HFFc6 (cell line): ENCODE measurements around the gene ZSCAN22. TPM values are rescaled to one million over a fixed set of nuclear protein-coding genes. Genes with fewer than 3 reads are reported as not detected.

Experiments used
- DNase-seq: peaks from one replicate; pipeline ENCODE4 v3.0.0-alpha.2; 2018
- H3K27ac Mint-ChIP-seq: 2 replicates; pipeline ENCODE4 v1.8.0; 2020; ENCODE audit warnings: mild to moderate bottlenecking, mixed read lengths
- H3K27me3 Mint-ChIP-seq: 2 replicates; pipeline ENCODE4 v1.8.0; 2021; ENCODE audit warnings: mild to moderate bottlenecking, moderate library complexity, mixed read lengths; ENCODE audit not compliant: insufficient read depth
- H3K36me3 Mint-ChIP-seq: 2 replicates; pipeline ENCODE4 v1.8.0; 2021; ENCODE audit warnings: low read depth, mixed read lengths
- H3K4me1 Mint-ChIP-seq: 2 replicates; pipeline ENCODE4 v1.8.0; 2020; ENCODE audit warnings: low read depth, mixed read lengths
- H3K4me3 Mint-ChIP-seq: 2 replicates; pipeline ENCODE4 v1.8.0; 2020; ENCODE audit warnings: mild to moderate bottlenecking, moderate library complexity, mixed read lengths
- H3K9me3 Mint-ChIP-seq: 2 replicates; pipeline ENCODE4 v1.8.0; 2020; ENCODE audit warnings: mild to moderate bottlenecking, mixed read lengths
- CTCF ChIP-seq: fragments of 200-600 bp; sonication (generic); IDR thresholded peaks from 2 replicates; pipeline ENCODE4 v1.5.0; 2021; ENCODE audit warnings: antibody characterized with exemption, mild to moderate bottlenecking
- total RNA-seq, 6 experiments: library from RNA; stranded (reverse); fragmentation: NEBNext Ultra II Directional; extraction: Animal tissue kit (Norgen Biotek cat#: 25700); gene quantifications; 2 replicates in 1 of 6; 3 replicates in 5 of 6; pipeline ENCODE4 v1.2.3, GENCODE V29; 2021

The ZSCAN22 gene
- total RNA-seq, 6 experiments from 2014 or later: 2.5 to 3.0 (median 2.8) TPM

GRCh38 chr19:58296104-58296503 is 30.7 kb upstream of the ZSCAN22 start:
- TF ChIP-seq CTCF: no peak
- Mint-ChIP-seq H3K4me1 (no peaks in the 10 kb centered on the region), H3K4me3 (no peak overlapping the region), H3K27me3 (peaks cover 2% of the 10 kb centered on the region; the same call in 1 of the 2 replicates), H3K36me3 (peaks cover 91% of the 10 kb centered on the region), H3K27ac (no peak overlapping the region), H3K9me3 (peaks cover 78% of the 10 kb centered on the region)
- no peak for DNase-seq

GRCh38 chr19:58300620-58301019 is 26.2 kb upstream of the ZSCAN22 start:
- DNase-seq: no peak
- Mint-ChIP-seq H3K27ac (no peak overlapping the region), H3K4me1 (peaks cover 15% of the 10 kb centered on the region), H3K36me3 (peaks cover 75% of the 10 kb centered on the region), H3K4me3 (no peak overlapping the region), H3K27me3 (peaks cover 3% of the 10 kb centered on the region), H3K9me3 (peaks cover 38% of the 10 kb centered on the region)
- no peak for TF ChIP-seq CTCF

GRCh38 chr19:58304255-58304654 is 22.5 kb upstream of the ZSCAN22 start:
- peaks cover 24% of the 10 kb centered on the region for H3K4me1 Mint-ChIP-seq
- peak overlapping the region; percentile 96; the same call in 1 of the 2 replicates for H3K27ac Mint-ChIP-seq
- H3K9me3 Mint-ChIP-seq: peaks cover 17% of the 10 kb centered on the region
- peaks cover 3% of the 10 kb centered on the region for H3K27me3 Mint-ChIP-seq
- peak overlapping the region; percentile 97 for H3K4me3 Mint-ChIP-seq
- no peak for DNase-seq
- peaks cover 72% of the 10 kb centered on the region for H3K36me3 Mint-ChIP-seq
- no peak for TF ChIP-seq CTCF

- Mint-ChIP-seq H3K4me1 (peaks cover 24% of the 10 kb centered on the region), H3K27me3 (peaks cover 3% of the 10 kb centered on the region), H3K36me3 (peaks cover 74% of the 10 kb centered on the region), H3K9me3 (peaks cover 20% of the 10 kb centered on the region), H3K4me3 (peak overlapping the region; percentile 97), H3K27ac (peak overlapping the region; percentile 96)
- no peak for TF ChIP-seq CTCF
- DNase-seq: no peak
Observed at GRCh38 chr19:58304748-58305064, 22.1 kb upstream of the ZSCAN22 start.

- H3K27ac Mint-ChIP-seq: peak within 1 kb of the TSS; percentile 96
- TF ChIP-seq CTCF: peak; percentile 44
- H3K27me3 Mint-ChIP-seq: peaks cover 3% of the 10 kb centered on the region
- H3K4me1 Mint-ChIP-seq: peaks cover 24% of the 10 kb centered on the region
- H3K36me3 Mint-ChIP-seq: peaks cover 74% of the 10 kb centered on the region
- peaks cover 15% of the 10 kb centered on the region for H3K9me3 Mint-ChIP-seq
- H3K4me3 Mint-ChIP-seq: peak within 1 kb of the TSS; percentile 97
- peak; percentile 97 for DNase-seq
Observed at GRCh38 chr19:58305065-58305931, 21.5 kb upstream of the ZSCAN22 start, which contains the start of gene ERVK3-1. Gene ERVK3-1, plus strand, starts transcription at chr19:58305377. Its CDS starts 6,792 bp downstream, at chr19:58312169.
